ENCODE data around the gene MDC1.

The MDC1 gene

GRCh38 chr6:30703821-30704220, 13.3 kb downstream of the MDC1 start:
- Mint-ChIP-seq H3K9me3 (no peaks in the 10 kb centered on the region), H3K4me1 (peaks cover 5% of the 10 kb centered on the region), H3K27ac (no peak overlapping the region), H3K27me3 (ENCODE audit: low read depth, poor library complexity) (no peaks in the 10 kb centered on the region), H3K4me3 (no peak overlapping the region), H3K36me3 (ENCODE audit: low read depth) (peaks cover 78% of the 10 kb centered on the region)
- TF ChIP-seq CTCF (IDR thresholded peaks at IDR 0.05), result no peak
- DNase-seq, result no peak

- peaks cover 72% of the 10 kb centered on the region for H3K36me3 Mint-ChIP-seq (ENCODE audit: low read depth)
- no peak for TF ChIP-seq CTCF (IDR thresholded peaks at IDR 0.05)
- H3K4me3 Mint-ChIP-seq, result no peak overlapping the region
- no peaks in the 10 kb centered on the region for H3K27me3 Mint-ChIP-seq (ENCODE audit: low read depth, poor library complexity)
- H3K9me3 Mint-ChIP-seq, result no peaks in the 10 kb centered on the region
- no peak overlapping the region for H3K27ac Mint-ChIP-seq
- DNase-seq, result no peak
- peaks cover 3% of the 10 kb centered on the region for H3K4me1 Mint-ChIP-seq
These were observed 14.1 kb downstream of the MDC1 start for GRCh38 chr6:30703011-30703410.

GRCh38 chr6:30700340-30700739, 16.7 kb downstream of the MDC1 start:
- Mint-ChIP-seq H3K9me3 (no peaks in the 10 kb centered on the region), H3K36me3 (ENCODE audit: low read depth) (peaks cover 56% of the 10 kb centered on the region), H3K4me1 (no peaks in the 10 kb centered on the region), H3K27me3 (ENCODE audit: low read depth, poor library complexity) (no peaks in the 10 kb centered on the region), H3K4me3 (no peak overlapping the region), H3K27ac (no peak overlapping the region)
- TF ChIP-seq CTCF (IDR thresholded peaks at IDR 0.05), result no peak
- DNase-seq, result no peak

- H3K36me3 Mint-ChIP-seq (ENCODE audit: low read depth), result peaks cover 19% of the 10 kb centered on the region
- H3K27me3 Mint-ChIP-seq (ENCODE audit: low read depth, poor library complexity), result no peaks in the 10 kb centered on the region
- peaks cover 10% of the 10 kb centered on the region for H3K4me1 Mint-ChIP-seq
- no peak overlapping the region for H3K4me3 Mint-ChIP-seq
- no peak for TF ChIP-seq CTCF (IDR thresholded peaks at IDR 0.05)
- no peaks in the 10 kb centered on the region for H3K9me3 Mint-ChIP-seq
- DNase-seq, result no peak
- no peak overlapping the region for H3K27ac Mint-ChIP-seq
These were observed 20.6 kb downstream of the MDC1 start for GRCh38 chr6:30696432-30696831.

- no peak for DNase-seq
- H3K4me1 Mint-ChIP-seq, result peaks cover 49% of the 10 kb centered on the region
- H3K36me3 Mint-ChIP-seq (ENCODE audit: low read depth), result peaks cover 7% of the 10 kb centered on the region
- H3K27me3 Mint-ChIP-seq (ENCODE audit: low read depth, poor library complexity), result no peaks in the 10 kb centered on the region
- peak overlapping the region; percentile 49 for H3K27ac Mint-ChIP-seq
- no peak for TF ChIP-seq CTCF (IDR thresholded peaks at IDR 0.05)
- no peaks in the 10 kb centered on the region for H3K9me3 Mint-ChIP-seq
- peak overlapping the region; percentile 93 for H3K4me3 Mint-ChIP-seq
These were observed 25.8 kb downstream of the MDC1 start for GRCh38 chr6:30691208-30691847.

All from nephron progenitor cell (in vitro differentiated cells).